ENCODE data around the gene ACSM2B.
"Not testable (repeated sequence)": the region's sequence is repeated elsewhere in the genome, so short reads cannot be mapped to it uniquely, and the experiment has no call there.

Gene ACSM2B

DNA sequence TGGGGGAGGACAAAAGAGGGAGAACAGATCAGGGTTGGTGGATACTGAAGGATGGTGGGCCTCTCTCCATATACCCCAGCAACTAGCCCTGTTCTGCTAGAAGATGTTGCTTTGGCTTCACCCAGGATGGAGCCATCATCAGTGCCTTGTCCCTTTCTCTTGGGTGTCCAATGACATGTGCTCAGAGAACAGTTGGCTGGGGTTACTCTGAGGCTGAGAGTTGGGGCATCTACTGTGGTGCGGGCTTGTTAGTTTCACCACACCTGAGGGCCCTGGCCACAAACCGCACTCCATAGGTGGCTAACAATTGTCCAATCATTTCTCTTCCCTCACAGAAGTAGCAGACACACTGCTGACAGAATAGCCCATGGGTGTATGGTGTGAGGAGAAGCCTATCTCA is 18.9 kb upstream of the ACSM2B start:
- not testable (repeated sequence) for DNase-seq

DNA sequence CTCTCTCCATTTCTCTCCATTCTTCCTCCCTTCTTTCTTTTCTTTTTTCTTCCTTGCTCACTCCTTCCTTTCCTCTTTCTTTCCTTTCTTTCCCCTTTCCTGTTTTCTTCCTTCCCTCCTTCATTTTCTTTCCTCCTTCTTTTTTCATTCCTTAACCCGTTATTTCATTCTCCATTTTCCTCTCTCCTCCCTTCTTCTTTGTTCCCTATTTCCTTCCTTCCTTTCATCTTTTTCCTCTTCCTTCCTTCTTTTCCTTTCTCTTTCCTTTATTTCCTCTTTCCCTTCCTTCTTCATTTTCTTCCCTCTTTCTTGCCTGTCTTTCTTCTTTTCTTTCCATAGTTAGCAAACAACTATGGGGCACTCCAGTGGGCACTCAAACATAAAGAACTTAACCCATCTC is 16.6 kb upstream of the ACSM2B start:
- not testable (repeated sequence) for DNase-seq

DNA sequence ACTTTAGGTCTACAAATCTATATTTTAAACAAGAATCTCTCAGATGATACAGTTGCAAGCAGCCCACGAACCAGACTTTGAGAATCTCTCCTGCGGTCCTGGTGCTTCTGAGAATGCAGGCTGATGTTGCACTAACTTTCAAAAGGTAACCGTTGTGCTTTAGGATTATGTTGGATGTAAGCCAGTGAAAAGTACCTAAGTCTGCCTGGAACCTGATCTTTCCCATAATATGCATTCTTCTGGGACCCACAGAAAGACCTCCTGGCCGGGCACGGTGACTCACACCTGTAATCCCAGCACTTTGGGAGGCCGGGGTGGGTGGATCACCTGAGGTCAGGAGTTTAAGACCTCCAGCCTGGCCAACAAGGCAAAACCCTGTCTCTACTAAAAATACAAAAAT is 13.3 kb upstream of the ACSM2B start:
- not testable (repeated sequence) for DNase-seq

DNA sequence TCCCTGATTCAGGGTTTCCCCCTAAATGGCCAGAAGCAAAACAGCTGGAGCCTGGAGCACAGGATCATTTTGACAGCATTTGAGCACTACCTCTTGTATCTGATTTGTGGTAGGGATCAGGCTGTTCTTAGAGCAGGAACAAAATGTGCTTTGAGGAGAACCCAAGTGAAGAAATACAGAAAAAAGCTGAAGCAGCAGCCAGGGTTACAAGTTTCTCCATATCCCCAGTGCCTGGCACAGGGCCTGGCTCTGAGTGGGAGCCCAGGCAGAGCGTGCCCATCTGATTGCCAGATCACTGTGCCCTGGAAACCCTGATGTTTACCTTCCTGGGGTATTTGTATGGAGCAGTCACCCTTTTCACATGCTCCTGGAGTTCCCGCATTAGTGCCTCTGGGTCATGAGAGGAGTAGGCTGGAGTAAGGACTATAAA is 11.5 kb upstream of the ACSM2B start:
- DNase-seq, result not testable (repeated sequence)

DNA sequence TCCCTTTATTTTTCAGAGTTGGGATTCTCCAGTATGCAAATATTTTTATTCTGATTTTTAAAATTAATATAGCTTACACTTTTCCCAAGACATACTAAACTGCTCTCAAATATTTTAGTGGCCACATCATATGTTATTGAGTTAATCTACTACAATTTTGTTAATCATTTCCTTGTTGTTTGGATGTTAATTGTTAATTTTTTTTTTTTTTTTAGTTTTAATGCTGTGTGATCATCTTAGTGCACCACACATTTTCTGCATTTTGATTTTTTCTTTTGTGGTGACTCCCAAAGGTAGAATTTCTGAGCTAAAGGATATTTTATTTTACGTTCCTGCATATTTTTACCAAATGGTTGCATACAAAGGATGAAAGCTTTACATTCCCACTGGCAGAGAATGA is 10.5 kb upstream of the ACSM2B start:
- DNase-seq, result not testable (repeated sequence)

DNA sequence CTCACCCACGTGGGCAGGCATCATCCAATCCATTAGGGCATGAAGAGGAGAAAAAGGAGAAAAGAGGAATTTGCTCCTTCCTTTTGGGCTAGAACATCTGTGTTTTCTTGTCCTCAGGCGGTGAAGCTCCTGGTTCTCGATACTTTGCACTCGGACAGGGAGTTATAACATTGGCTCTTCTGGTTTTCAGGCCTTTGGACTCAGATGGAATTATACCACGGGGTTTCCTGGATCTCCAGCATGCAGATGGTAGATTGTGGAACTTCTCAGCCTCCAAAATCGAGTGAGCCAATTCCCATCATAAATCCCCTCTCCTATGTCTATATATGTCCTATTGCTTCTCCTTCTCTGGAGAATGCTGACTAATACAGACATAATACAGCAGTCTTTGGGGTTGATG is 9.9 kb upstream of the ACSM2B start:
- not testable (repeated sequence) for DNase-seq

DNA sequence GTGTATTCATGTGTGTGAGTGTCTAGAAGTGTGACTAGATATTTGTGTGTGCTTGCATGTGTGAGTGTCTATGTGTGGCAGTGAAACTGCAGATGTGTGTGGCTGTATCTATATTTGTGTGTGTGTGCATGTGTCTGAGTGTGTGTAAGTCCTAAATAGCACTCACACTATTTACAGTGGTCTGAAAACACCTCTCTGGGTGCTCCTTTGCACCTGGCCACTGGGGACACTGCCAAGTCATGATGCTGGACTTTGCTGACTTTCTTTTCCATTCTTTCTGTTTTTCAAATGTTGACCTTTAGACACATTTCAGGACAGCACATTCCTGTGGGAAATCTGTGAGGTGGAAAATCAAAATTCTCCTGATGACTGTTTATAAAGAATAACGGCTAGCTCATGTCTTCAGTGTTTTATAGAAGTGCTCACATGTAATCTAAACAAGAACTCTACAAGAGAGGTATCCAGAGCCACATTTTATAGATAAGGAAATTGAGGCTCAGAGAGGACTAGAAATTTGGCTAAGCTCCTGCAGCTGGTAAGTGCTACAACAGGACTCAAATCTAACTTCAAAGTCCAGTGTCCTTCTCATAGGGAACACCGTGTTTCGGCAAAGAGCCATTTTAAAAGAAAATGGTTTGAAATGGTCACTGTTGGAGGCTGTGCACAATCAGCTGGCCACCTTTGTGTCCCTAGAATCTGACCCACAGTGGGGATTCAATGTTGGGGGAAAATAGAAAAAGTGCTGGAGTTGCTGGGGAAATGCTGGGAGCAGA is 4.5 kb upstream of the ACSM2B start:
- not testable (repeated sequence) for DNase-seq

DNA sequence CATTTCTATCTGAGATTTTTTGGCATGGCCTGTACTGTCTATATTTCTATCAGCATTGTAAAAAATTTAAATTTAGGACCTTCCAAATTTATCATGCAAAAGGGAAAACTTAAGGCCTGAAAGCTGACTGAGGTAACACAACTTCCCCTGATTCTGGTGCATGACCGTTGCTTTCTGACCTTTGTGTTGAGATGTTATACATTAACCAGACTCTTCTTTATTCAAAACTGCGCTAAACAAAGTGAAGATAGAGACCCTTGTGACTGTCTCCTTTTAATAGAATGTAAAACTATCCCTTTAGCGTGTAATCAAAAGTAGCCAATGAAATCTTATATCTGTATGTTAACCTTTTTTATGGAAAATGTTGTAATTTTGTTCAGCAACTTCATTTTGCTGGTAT is 1.9 kb upstream of the ACSM2B start:
- DNase-seq, result not testable (repeated sequence)

DNA sequence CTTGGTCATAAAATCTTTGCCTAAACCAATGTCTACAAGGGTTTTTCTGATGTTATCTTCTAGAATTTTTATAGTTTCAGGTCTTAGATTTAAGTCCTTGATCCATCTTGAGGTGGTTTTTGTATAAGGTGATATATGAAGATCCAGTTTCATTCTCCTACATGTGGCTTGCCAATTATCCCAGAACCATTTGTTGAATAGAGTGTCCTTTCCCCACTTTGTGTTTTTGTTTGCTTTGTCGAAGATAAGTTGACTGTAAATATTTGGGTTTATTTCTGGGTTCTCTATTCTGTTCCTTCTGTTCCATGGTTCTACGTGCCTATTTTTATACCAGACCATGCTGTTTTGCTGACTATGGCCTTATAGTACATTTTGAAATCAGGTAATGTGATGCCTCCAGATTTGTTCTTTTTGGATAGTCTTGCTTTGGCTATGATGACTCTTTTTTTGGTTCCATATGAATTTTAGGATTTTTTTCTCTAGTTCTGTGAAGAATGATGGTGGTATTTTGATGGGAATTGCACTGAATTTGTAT is 7.0 kb downstream of the ACSM2B start:
- DNase-seq, result not testable (repeated sequence)

DNA sequence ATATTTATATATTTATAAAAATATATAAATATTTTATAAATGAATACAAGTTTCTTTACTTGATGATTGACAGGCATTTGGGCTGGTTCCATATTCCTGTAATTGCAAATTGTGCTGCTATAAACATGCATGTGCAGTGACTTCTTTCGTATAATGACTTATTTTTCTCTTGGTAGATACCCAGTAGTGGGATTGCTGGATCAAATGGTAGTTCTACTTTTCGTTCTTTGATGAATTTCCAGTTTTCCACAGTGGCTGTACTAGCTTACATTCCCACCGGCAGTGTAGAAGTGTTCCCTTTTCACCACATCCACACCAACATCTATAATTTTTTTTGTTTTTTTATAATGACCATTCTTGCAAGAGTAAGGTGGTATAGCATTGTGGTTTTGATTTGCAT is 7.8 kb downstream of the ACSM2B start:
- no peak for DNase-seq

DNA sequence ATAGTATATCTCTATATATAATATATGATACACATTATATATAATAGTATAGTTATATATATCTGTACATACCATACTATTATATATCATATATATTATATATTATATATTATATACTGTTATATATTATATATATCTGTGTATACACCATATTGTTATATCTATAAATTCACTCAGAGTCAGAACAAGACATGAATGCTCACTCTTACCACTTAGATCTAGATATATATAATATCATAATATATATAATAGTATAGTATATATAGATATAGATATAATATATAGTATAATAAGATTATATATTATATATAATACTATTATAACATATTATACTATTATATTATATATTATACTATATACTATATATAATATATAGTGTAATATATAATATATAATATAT is 9.3 kb downstream of the ACSM2B start:
- DNase-seq, result no peak

DNA sequence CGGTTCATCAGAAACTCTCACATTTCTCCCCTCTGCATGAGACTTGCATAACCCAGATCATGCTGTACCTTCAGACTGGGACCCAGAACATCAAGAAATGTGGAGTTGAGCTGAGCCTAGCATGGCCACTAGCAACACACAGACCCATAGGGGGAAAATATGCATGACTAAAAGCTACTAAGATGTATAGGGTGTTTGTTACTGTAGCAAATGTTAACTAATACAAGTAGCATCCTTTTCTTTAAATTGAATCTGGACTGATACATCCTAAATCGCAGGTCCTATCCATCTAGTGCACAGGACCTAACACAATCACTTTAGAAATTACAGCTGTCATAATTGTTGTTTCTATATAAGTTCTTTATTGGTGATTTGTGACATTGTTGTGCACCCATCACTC is 10.8 kb downstream of the ACSM2B start:
- DNase-seq, result not testable (repeated sequence)

DNA sequence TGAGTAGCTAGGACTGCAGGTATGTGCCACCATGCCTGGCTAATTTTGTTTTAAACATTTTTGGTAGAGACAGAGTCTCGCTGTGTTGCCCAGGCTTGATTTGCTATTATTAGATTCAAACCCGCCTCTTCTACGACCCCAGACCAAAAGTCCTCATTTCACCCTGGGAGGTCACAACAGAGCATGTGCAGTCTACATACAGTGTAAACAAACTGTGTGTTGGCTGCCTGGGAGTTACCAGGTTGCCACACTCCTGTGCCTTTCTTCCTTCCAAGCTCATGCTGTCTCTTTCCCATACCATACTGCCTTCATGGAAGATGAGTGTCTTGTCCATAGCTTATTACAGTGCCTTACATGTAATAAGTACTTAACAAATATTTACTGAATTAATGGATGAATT is 11.9 kb downstream of the ACSM2B start:
- DNase-seq, result not testable (repeated sequence)

DNA sequence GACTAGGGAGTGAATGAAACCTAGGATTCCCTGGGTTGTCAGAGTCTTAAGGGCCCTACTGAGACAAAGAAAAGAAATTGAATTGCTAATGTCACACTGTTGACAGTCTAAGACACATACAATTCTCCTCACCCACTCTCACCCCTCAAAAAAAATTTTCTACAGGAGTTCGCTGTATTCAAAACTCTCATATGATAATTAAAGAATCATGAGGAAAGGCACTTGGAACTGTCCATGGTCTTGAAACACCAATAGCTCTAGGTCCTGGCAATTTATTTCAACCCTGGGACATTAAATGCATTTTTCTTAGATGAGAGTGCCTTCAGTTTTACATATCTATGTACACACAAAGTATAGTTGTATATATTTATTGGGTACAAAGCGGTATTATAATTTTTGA is 20.5 kb downstream of the ACSM2B start:
- not testable (repeated sequence) for DNase-seq

DNA sequence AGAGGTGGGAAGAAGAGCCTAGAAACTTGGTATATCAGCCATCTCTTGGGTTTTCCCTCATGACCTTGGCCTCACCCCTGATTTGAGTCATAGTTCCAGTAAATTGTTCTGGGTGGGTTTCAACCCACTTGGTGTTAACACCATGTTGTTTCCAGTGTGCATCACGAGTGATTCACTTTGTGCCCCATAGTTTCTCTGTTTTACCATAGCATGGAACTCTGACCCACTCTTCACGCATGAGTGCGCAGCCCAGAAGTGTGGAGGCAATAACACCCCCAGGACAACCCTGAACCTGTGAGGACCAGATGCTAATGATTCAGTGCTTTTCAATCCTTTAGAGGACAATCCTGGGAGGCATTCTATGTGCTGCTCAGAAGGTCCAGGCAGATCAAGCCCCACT is 21.5 kb downstream of the ACSM2B start:
- DNase-seq, result not testable (repeated sequence)

DNA sequence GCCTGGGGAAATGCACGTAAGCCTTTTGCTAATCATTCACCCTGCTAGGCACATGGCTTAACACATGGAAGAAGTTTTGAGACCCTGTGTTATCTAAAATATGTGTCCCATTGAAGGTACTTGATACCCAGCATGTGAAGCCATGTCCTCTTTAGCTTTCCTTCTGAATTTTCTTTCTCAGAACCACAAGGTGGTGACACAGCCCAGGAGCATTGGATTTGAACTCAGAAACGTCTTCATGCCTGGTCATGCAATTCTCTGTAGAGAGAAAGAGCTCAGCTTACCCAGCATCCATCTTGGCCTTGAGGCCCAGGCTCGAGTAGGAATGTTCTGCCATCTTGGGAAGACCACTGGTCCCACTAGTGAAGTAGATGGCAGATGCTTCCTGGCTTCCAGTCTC is 22.7 kb downstream of the ACSM2B start:
- DNase-seq, result not testable (repeated sequence)

DNA sequence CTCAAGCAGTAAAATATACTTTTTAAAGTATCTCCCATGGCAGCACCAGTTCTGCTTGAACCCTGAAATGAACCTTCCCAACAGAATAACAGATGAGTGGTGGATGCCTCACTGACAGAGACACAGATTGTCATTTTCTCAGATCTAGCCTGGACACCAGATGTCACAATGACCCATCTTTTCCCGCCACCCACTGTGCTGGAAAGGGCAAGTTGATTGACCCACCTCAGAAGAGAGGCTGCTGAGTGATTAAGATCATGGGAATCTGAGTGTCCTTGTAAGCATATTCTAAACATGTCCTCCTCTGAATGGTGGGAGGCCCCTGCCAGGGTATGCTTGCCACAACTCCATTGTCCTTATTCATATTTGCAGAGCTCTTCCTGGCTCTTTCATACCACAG is 29.2 kb downstream of the ACSM2B start:
- DNase-seq, result not testable (repeated sequence)

DNA sequence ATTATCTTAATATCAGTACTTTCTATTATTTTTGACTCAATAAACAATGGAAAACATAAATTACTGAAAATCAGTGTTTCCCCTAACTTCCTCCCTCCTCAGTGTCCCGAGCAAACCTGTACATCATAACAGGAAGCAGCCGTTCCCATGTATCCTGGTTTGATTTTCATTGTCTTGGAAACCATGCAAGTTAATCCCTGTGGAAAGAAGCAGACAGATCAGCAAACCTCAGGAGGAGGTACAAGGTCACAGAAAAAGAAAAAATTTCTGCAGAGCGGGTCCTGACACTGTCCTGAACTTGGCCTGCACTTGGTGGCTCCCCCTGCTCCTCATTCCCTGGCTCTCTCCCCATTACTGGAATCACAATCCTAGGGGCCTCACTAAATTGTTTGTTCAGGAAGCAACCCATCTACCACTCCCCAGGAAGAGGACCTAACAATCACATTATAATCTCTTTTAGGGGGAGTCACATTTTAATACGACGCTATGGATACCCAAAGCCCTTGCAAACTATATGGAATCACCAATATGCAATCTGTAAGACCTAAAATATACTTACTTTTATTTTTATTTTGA is 29.8 kb downstream of the ACSM2B start:
- not testable (repeated sequence) for DNase-seq

DNA sequence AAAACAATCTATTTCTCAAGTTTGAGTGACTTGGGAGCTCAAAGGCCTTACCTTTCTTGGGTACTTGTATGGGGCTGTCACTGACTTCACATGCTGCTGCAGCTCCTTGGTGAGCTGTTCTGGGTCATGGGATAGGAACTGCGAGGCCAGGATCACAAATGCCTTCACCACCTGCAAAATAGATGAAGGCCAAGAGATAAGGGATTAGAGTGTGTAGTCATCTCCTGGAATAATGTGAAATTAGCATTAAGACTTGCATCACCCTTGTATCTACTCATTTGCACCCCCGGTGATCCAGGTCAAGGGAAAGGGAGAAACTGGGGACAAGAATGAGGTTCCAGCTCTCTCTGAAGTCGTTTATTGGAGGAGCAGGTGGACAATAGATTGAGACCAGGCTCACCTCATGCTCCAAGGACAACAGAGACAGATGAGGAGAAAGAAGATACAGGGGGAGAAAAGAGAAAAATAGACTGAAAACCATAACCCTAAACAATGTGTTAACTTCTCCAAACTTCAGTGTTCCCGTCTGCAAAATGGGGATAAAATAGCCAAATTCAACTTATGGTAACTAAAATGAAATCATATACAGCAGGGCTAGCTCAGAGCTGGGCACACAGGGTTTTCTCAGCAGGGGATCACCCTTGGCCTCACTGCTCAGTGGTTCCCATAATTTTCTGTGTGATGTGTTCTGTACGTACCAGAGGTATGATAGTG is 35.4 kb downstream of the ACSM2B start:
- not testable (repeated sequence) for DNase-seq

DNA sequence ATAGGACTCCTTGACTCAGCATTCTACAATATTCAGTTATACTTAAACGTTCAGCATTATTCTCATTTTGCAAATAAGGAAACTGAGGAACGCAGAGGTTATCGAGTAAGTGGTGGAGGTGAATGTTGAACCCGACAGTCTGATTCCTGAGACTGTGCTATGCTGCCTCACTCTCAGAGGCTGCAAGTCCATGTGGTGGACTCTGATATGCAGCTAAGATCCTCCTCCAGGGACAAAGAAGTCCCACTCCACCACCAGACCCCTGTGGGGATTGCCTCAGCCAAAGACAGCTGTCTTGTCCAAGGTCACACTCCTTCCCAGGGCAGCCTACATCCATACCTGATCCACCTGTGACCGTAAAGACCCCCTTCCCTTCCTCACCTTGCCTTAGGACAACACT is 37.5 kb downstream of the ACSM2B start:
- DNase-seq, result no peak

DNA sequence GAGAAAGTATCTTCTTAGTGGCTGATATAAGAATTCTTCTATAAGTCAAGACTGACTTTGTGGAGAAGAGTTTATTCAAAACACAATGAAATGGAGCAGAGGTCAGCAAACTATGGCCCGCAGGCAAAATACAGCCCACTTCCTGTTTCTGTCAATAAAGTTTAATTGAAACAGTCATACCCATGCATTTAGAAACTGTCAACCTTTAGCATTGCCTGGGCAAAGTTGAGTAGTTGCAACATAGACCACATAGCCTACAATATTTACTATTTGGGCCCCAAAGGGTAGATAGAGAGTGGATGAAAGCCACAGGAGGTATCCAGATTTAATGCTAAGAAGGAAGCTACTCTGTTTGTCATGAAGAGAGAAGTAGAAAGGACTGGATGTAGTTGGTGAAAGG is 38.0 kb downstream of the ACSM2B start:
- no peak for DNase-seq

DNA sequence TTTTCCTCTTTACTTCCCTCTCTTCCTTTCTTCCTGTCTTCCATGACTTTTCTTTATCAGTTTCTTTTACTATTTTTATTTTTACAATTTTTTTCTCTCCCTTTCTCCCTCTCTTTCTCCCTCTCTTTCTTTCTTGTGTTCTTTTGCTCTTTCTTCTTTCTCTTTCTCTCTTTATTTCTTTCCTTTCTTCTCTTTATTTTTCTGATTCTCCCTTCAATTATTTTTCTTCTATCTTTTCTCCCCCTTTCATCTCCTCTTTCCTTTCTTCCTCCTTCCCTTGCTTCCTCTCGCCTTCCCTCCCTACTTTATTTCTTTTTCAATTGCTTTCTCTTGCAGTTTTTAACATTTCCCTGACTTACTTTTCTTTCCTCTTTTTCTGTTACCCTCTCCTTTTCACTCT is 39.5 kb downstream of the ACSM2B start:
- DNase-seq, result not testable (repeated sequence)

DNA sequence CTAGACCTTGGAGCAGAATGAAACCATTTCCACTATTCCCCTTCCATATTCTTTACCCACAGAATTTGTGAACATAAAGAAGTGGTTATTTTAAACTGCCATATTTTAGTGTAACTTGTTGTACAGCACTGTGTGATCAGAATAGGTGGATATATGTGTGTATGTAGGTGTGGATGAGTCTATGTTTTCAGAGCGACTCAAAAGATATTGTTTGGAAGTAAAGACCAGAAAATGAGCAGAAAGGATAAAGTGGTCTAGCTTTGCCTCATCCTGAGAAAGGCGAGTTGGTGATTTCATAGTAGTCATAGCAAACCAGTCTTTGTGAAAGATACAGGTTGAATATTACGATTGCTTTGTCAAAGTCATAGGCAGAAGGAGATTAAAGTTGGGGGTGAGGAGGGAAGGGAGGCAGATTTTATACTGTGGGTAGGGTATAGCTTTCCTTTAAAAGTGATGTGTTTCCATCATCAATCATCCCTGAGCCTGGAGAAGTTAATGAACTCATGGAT is 43.8 kb downstream of the ACSM2B start:
- DNase-seq, result not testable (repeated sequence)
